GM10266 (cell line): ENCODE data around the gene LASP1NB.
"Not testable (repeated sequence)": the region's sequence is repeated elsewhere in the genome, so short reads cannot be mapped to it uniquely, and the experiment has no call there.

Source experiments
- DNase-seq: peaks from one replicate; pipeline ENCODE4 v3.0.0; 2012; ENCODE audit errors: extremely low spot score
- CTCF ChIP-seq: IDR thresholded peaks from 2 replicates; pipeline ENCODE4 v1.5.1; 2012; ENCODE audit warnings: mild to moderate bottlenecking, low read depth; ENCODE audit not compliant: control insufficient read depth, insufficient read depth; ENCODE audit errors: missing control alignments

The LASP1NB gene

GRCh38 chr17:38939987-38940386 lies 14.6 kb downstream of the LASP1NB start:
- no peak for DNase-seq
- TF ChIP-seq CTCF: no peak

GRCh38 chr17:38940404-38940803 lies 15.0 kb downstream of the LASP1NB start:
- no peak for TF ChIP-seq CTCF
- no peak for DNase-seq

- DNase-seq: peak; percentile 40
- no peak for TF ChIP-seq CTCF
These were observed 17.4 kb downstream of the LASP1NB start for GRCh38 chr17:38942696-38943334.

- TF ChIP-seq CTCF: no peak
- DNase-seq: no peak
These were observed 18.2 kb downstream of the LASP1NB start for GRCh38 chr17:38943607-38944006.

- no peak for TF ChIP-seq CTCF
- no peak for DNase-seq
These were observed 21.8 kb downstream of the LASP1NB start for GRCh38 chr17:38947189-38947588.

- not testable (repeated sequence) for DNase-seq
These were observed 28.4 kb downstream of the LASP1NB start for GRCh38 chr17:38953800-38954199.

GRCh38 chr17:38958326-38958725 lies 32.9 kb downstream of the LASP1NB start:
- DNase-seq: no peak
- no peak for TF ChIP-seq CTCF

GRCh38 chr17:38958756-38959155 lies 33.3 kb downstream of the LASP1NB start:
- no peak for TF ChIP-seq CTCF
- DNase-seq: no peak
